ENCODE measurements around the gene GCSH. TPM values are rescaled to one million over a fixed set of nuclear protein-coding genes. Genes with fewer than 3 reads are reported as not detected.

The GCSH gene
- total RNA-seq, 1 donor from 2014 or later: 47.5 TPM

GRCh38 chr16:81035398-81035974 lies 60.7 kb downstream of the GCSH start, which contains the start of gene ATMIN:
ATMIN (plus strand) TSS chr16:81035842; CDS start chr16:81035871, 29 bp downstream.
- DNase-seq: peak; percentile 87
- H3K27me3 ChIP-seq (ENCODE audit: low read depth): no peaks in the 10 kb centered on the region
- peak; percentile 95 for TF ChIP-seq CTCF (IDR thresholded peaks at IDR 0.05; ENCODE audit: borderline replicate concordance)
- H3K9me3 ChIP-seq (replicated peaks): no peaks in the 10 kb centered on the region
- peaks cover 47% of the 10 kb centered on the region for H3K4me1 ChIP-seq
- H3K27ac ChIP-seq (replicated peaks): peak within 1 kb of the TSS; percentile 89
- no peaks in the 10 kb centered on the region for H3K36me3 ChIP-seq
- peak within 1 kb of the TSS; percentile 77 for H3K4me3 ChIP-seq
- intact Hi-C loops (cut with micrococcal nuclease): loop anchor here (10.0 kb wide), 1 partner anchor 699 kb away; no protein-coding TSS in a partner anchor

Other genes with a start within 250 kb of the GCSH start
- 136 TPM for gene CMC2, start 89.5 kb downstream of the GCSH start, total RNA-seq
- gene CENPN, start 89.2 kb downstream of the GCSH start, total RNA-seq: 7.9 TPM
- 22.0 TPM for gene ATMIN, start 60.6 kb downstream of the GCSH start, total RNA-seq
- 0.88 TPM for gene C16orf46, start 19.2 kb downstream of the GCSH start, total RNA-seq
- not detected for gene BCO1, start 142.3 kb upstream of the GCSH start, total RNA-seq
- gene GAN, start 218.6 kb upstream of the GCSH start, total RNA-seq: 9.0 TPM